Endometrial microvascular endothelial cells (primary cell): Measurements from ENCODE around the gene HABP2. TPM values are rescaled to one million over a fixed set of nuclear protein-coding genes. Genes with fewer than 3 reads are reported as not detected.

ENCODE experiments used
- in situ Hi-C: cut with HindIII; loops from 2 replicates; pipeline ENCODE4 v1.10.0; 2017; ENCODE audit warnings: low sequenced_read_pairs, low pct_unique_long_range_greater_than_20kb; ENCODE audit errors: inconsistent ontology term
- total RNA-seq: library from RNA; depleted of rRNA; stranded (reverse); fragments of >200 nt; gene quantifications from one replicate; pipeline ENCODE4 v1.2.3, GENCODE V29; 2015; ENCODE audit errors: inconsistent ontology term

The HABP2 gene
- total RNA-seq: not detected

DNA sequence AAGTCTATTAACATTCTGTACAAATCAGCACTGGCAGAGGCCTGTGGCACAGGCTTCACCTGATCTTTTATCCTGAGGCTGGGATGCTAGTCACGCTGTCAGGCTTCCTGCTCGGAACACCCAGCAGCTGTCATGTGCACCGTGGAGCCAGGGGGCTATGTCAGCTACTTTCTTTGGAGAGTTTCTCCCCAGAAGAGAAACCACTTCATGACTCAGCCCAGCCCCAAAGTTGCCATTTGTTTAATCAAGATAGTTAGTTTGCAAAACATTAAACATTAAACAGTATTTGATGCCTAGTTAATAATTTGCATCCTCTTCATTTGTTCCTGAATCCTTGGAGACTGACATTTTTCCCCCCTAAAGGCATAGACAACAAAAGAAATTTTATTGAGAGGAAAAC is at the start of gene HABP2:
Gene HABP2 (plus strand): TSS at position 353 of the 400 bp plus-strand sequence. CDS start 69 bp downstream, outside the sequence.
- in situ Hi-C loops: no loop called here

DNA sequence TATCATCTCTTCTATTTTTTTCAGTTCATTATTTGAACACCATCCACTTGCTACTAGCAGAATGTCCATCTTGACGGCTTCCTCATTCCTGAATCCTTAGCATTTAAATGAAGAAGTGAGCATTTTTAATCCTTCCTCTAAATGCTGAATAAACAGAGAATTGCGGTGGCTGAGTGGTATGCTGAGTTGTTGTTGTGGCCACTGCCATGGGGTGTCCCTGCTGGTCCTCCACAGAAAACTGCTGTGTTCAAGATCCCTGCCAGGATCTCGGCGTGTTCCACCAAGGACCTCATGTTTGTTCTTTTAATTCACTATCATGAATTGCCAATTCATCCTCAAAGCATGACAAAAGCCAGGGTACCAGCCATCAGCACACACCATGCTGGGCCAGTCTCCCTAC is 48.9 kb upstream of the HABP2 start:
- in situ Hi-C loops: no loop called here

DNA sequence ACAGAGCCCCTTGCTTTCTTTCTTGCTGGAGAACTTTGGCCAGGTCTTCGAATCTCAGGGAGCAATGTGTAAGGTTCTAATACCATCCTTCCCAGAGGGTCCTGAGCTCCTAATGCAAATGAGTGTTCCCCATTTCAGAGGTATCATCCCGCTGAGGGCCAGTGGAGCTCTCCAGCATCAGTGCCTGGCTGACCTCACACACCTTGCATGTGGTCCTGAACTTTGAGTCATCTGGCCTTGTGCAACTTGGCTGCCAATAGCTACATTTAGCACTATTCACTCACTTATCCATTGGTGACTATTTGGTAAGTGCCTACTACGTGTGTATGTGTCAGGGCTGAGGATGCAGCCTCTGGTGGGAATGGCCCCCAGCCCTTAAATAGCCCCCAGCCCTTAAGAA is 48.4 kb upstream of the HABP2 start:
- in situ Hi-C loops: no loop called here

DNA sequence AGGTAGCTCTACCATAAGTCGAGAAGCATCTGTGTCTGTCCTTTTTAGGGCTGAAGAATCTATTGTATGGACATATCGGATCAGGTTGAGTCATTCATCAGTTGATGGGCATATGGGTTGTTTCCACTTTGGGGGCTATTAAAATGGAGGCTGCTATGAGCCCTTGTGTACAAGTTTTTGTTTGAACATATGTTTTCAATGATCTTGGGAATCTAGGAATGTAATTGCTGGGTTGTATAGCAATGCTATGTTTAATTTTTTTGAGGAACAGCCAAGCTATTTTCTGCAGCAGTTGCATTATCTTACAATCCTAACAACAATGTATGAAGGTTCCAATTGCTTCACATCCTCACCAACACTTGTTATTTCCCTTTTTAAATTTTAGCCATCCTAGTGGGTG is 46.4 kb upstream of the HABP2 start:
- in situ Hi-C loops: no loop called here

DNA sequence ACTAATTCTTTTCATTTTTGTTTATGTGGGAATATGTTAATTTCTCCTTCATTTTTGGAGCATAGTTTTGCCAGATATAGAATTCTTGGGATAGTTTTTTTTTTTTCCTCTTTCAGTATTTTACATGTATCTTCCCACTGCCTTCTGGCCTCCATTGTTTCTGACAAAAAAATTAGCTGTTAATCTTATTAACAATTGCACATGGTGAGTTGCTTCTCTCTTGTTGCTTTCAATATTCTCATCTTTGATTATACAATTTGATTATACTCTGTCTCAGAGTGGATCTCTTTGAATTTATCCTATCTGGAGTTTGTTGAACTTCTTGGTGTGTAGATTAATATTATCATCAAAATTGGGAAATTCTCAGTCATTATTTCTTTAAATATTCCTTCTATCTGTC is 41.4 kb upstream of the HABP2 start:
- in situ Hi-C loops: no loop called here

DNA sequence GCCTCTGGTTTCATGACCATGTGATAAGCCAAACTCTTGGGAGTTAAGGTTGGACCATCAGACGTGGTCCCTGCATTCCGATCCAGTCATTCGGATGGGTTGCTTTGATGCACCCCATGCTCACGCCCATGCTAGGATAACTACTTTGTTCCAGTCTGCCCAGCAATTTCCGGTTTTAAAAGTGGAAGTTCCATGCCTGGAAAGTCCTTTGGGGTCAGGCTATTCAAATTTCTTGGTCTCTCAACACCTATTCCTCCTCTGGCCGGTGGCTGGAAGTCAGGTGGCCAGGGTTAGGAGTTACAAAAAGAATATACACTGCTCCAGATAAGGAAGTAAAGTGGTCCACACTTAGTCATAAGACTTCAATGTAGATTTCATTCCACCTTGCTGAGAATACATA is 37.7 kb upstream of the HABP2 start:
- in situ Hi-C loops: no loop called here

DNA sequence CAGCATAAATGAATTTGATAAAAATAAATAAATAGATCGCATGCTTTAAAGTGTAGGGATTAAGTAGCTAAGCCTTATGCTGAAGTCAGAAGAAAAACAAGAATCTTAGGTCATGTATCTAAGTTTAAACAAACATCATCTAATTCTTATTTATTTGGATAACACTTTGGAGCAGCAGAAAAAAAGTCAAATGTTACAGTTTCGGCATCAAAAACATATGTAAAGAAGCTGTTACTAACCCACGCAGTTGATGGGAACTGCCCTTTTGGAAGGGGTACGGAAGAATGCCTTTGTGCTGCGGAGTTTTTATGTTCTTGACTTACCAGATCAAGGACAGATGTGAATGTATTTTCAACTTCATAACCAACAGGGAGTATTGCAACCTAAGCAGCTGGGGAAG is 37.3 kb upstream of the HABP2 start:
- in situ Hi-C loops: no loop called here

DNA sequence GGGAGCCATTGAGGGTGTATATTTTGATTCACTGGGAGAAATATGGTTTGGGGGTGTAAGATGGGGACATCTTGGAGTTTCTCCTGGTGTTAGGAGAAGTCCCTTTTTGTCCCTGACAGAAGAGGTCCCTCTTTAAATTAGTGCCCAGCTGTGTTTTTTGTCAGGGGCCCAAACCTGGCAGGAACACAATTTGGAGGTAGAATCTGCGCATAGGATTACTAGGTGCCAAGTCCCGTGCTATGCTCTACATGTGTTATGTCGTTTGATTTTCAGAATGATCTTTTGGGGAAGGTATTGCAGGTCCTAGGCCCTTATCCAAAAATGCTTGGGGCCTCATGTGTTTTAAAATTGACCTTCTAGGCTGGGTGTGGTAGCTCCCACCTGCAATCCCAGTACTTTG is 36.8 kb upstream of the HABP2 start:
- in situ Hi-C loops: no loop called here

DNA sequence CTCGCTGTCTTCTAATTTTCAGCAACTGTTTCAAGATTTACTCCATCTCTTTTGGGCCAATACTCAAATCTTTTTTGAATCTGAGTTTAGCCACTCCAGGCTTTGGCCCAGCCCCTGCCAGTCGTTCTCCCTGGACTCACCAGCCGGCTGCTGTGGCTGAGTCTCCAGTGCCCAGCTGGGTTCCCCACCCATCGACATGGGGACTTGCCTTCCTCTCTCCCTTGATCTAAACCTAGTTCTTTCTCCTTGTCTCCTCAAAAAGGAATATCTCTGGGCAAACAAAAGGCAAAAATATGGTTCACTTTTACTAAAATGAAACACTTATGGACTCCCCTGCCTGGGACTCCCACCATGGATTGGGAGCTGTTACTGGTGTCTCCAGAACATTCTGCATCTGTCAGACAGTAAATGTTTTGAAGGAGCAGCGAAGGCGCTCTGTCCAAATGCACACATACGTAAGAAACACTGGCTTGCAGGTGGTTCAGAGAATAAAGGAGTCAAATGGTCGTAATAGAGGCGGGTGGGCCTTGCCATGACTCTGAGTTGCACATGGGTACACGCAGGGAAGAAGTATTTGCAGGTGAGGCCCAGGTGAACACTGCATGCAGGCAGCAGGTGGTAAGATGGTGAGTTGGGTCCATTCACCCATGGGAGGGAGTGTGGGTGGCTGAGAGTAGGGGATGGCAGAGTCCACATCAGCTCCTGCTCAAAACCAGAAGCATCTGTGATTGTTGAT is 35.5 kb upstream of the HABP2 start:
- in situ Hi-C loops: no loop called here

DNA sequence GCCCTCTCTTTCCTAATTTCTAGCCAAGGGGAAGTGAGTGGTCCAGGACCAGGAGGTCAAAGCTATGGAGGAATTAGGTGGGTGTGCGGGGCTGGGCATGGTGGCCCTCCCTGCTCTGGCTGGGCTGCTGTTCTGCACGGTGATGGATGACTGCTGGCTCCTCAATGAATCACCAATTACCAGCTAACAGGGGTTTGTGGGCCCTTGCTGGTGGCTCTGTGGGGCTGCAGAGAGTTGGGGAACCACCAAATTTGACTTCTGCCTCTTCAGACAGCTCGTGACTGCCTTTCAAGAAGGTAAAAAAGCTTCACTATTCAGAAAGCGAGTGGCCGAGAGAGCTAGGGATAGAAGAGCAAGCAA is 35.0 kb upstream of the HABP2 start:
- in situ Hi-C loops: no loop called here

DNA sequence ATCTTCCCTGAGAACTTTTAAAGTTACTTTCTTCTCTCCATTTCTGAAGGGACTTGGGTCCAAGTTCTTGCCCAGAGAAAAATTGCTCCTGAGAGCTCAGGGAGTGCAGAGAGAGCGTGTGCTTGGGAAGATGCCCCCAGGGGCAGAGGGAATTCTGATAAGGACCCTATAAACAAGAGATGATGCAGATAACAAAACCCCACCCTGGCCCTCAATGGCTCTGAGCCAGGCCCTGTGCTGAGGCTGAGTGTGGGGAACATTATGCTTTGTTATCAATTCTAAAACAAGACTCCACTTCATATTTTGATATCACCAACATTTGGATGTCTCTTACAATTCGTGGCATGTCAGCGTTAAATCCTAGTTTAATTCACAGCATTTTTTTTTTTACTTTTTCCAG is 34.4 kb upstream of the HABP2 start:
- in situ Hi-C loops: no loop called here

DNA sequence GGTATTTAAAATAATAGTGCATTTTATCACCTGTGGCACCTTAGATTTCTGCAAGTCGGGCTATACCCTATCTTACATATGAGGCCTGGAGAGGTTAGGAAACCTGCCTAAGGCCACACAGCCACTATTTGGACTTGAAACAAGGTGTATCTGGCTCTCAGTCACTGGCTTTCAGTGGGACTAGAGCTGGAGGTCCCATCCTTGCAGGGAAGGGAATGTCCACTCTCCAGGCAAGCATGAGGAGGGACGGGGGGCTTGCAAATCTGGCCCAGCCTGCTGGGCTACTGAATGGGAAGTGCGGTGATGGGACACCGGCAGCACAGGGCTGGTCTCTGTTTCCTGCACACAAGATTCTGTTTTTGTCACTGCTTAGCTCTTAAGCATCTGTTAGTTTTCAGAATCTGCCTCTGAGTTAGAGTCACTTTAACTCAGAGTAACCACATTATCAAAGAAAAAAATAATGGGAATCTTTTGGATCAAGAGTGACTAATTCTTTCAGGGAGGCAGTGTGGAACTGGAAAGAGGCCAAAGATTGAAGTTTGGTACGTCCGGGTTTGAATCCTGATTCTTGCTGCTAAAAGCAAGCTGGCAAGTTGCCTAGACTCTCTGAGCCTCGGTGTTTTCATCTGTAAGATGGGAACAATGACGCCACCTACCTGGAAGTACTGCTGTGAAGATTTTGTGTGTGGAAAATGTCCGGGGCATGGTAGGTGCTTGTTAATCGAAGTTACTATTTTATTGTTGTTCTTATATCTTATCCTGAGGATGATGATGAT is 33.8 kb upstream of the HABP2 start:
- in situ Hi-C loops: no loop called here

DNA sequence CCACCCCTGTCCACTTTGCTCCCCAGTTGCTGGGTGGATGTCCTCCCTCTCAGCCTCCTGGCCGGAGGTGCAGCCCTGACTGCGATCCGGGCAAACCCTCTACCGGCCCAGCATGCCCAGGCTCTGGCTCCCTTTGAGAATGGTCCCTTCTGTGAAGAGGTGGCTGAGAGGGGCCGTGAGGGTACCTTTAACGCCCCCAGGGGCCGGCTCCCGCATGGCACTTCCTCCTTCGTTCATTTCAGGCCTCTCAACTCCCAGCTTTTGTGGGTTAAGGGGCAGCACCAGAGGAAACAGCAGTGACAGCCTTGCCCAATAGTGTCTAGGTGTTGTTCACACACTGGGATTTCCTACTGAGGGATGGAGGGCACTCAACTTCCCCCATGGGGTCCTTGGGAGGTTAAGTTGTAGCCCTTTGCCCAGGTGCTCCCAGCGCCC is 33.2 kb upstream of the HABP2 start:
- in situ Hi-C loops: no loop called here

DNA sequence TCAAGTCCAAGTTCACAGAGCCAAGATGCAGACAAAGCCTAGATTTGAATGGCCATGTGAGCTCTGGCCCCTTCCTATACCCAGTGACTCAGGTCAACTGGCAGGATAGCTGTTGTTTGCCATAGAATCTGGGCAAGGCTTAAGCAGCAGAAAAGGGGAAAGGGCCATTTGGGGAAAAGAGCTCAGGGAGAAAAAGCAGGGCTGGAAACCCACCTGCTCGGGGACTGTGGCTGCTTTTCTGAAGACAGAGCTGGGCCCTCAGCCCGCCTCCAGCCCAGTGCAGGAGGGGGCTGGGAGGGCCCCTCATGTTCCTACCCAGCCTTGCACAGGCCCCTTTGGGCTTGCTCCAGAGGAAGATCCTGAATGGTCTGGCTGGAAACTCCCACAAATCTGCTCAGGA is 32.6 kb upstream of the HABP2 start:
- in situ Hi-C loops: no loop called here

DNA sequence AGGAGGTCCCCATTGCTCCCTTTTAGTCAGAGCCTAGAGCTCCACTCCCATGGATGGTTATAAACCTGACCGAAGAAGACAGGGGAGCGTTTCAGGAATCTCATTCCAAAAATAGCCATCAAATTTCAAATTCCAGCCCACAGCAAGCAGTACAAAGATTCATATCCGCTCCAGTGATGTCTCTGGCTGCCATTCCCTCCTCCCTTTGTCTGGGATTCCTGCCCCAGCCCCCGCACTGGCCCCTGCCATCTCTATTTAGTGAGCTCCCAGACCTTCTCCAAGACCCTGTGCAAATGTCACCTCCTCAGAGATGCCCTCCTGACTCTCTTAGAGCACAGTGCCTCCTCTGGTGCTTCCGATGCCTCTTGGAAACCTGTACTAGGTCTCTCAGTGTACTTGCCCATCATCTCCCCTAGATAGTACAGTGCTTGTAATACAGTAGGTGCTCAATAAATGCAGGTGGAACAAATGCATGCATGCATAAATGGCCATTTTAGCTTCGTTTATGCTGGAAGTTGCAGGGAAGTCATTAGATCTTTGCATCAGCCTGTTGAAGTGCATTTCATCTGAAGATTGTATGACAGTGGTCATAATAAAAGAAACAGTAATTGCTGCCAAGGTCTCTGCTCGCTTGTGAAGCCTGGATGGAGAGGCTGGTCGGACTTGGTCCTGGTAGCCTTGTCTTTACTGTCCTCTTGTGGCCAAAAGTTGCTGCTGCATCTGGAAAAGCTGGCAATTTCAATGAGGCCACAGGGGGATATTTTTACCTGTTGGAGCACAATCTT is 32.0 kb upstream of the HABP2 start:
- in situ Hi-C loops: no loop called here

DNA sequence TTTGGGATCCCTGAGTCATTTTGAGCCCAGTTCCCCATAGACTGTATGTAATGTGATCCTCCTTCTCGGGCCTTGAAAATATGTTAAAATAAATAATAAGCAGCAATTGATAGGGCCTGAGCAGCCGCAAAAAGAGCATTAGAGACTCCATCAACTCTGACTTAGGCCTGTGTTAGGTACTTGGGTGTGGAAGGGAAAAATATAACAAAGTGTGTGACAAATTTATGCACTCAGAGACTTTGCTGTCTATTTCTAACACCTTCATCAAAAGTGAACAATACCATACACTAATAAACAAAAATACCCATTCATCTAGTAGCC is 31.4 kb upstream of the HABP2 start:
- in situ Hi-C loops: no loop called here

DNA sequence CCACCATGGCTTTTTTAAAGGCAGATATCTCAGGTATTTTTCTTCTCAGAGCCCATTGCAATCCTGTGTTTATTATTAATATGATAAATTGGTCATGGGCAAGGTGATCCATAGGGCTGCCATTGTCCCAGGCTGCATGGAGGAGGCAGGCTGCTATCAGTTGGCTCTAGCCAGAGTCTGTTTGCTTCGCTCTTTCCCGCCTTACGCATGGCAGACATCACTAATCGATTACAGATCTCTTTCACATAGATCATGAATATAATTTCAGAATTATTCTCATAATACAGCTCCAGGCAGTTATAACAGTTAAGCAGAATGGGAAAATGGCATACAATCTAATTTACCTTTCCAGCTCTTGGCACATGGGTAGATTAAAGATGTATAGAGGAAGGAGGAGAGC is 30.4 kb upstream of the HABP2 start:
- in situ Hi-C loops: no loop called here

DNA sequence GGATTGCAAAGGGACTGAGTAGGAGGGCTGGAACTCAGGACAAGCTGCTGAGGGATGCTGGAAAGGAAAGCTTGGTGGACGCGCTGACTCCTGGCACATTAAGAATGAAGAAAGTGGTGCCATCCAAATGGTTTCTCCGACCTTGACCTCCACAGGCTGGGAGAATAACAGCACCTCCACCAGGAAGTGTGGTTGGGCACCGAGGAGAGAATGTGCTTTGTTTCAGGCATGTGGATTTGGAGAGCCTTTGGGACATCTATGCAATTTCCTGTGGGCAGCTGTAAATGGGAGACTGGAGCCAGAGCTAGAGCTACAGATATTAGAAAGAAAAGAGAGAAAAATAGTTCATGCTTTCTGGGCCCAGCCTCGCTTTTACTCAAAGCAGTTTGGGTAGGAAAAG is 29.8 kb upstream of the HABP2 start:
- in situ Hi-C loops: no loop called here

DNA sequence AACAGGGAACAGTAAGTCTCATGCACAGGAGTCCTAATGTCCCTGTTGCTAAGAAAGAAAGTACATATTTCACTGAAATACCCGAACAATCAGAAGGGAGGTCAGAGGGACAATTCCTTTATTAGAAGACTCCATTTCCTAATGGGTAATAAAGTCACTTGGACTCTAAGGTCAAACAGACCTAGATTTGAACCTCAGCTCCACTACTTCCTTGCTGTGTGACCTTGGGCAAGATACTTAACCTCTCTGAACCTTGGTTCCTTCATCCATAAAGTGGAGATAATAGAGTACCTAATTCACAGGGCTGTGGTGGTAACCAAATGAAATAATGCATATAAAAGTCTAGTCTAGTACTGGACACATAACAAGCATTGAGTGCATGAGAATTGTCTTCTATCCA is 29.2 kb upstream of the HABP2 start:
- in situ Hi-C loops: no loop called here

DNA sequence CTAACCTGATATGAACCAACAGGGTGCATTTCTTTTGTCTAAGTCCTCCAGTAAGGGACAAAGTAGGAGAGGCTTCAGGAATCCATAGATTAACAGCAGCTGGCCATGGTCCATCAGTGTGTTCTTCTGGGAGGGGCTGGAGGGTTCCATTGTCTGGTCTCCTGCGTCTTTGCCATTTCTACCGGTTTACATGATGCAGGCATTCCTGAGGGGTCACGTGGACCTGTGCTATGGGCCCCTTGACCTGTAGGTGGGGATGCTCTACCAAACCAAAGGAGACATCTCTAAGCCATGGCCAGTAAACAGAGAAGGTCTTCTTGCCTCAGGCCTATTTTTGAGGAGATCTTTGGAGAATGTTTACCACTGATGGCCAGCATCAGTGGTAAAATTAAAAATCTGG is 28.7 kb upstream of the HABP2 start:
- in situ Hi-C loops: no loop called here
